Keratinocyte (primary cell): ENCODE measurements around the gene SIGLECL1. TPM values are rescaled to one million over a fixed set of nuclear protein-coding genes. Genes with fewer than 3 reads are reported as not detected.

Experiments used
- DNase-seq: peaks from one replicate; pipeline ENCODE4 v3.0.0-alpha.2; 2011; ENCODE audit warnings: low read depth, missing footprints, low spot score
- FAIRE-seq: peaks from 2 replicates; lab custom pipeline; 2011; peaks lifted over from hg19 to GRCh38; lab: Jason Lieb, UNC
- H2AFZ ChIP-seq: 2 replicates; pipeline ENCODE4 v1.6.0; 2012; ENCODE audit warnings: low read length, control low read depth, inconsistent platforms; ENCODE audit not compliant: control insufficient read depth
- H3K27ac ChIP-seq: 2 replicates; pipeline ENCODE4 v1.5.1; 2011; ENCODE audit warnings: low read length; ENCODE audit not compliant: control insufficient read depth, insufficient read depth
- H3K27me3 ChIP-seq: 3 replicates; pipeline ENCODE4 v1.6.0; 2011; ENCODE audit warnings: low read length; ENCODE audit not compliant: control insufficient read depth, insufficient read depth; ENCODE audit errors: extremely low read depth
- H3K36me3 ChIP-seq, 2 experiments: 2 replicates in 1 of 2; 3 replicates in 1 of 2; pipeline ENCODE4 v1.5.1; 2011; ENCODE audit warnings: low read length in 2 of 2, mild to moderate bottlenecking in 1 of 2; ENCODE audit not compliant: control insufficient read depth in 2 of 2, insufficient read depth in 2 of 2; ENCODE audit errors: extremely low read depth in 1 of 2
- H3K4me1 ChIP-seq: 3 replicates; pipeline ENCODE4 v1.5.1; 2011; ENCODE audit warnings: low read length; ENCODE audit not compliant: control insufficient read depth, insufficient read depth; ENCODE audit errors: extremely low read depth
- H3K4me2 ChIP-seq: 3 replicates; pipeline ENCODE4 v1.6.0; 2011; ENCODE audit warnings: low read depth, low read length; ENCODE audit not compliant: control insufficient read depth, insufficient read depth; ENCODE audit errors: extremely low read depth
- H3K4me3 ChIP-seq, 3 experiments: fragments of 200-600 bp in 1 of 3; sonication (generic) in 1 of 3; 2 replicates in 2 of 3; 3 replicates in 1 of 3; pipeline ENCODE4 v1.5.1; 2011 to 2016; ENCODE audit warnings: low read length in 3 of 3, mild to moderate bottlenecking in 3 of 3, control low read depth in 2 of 3, inconsistent platforms in 1 of 3, low read depth in 1 of 3, mixed read lengths in 1 of 3, mixed run types in 1 of 3, moderate library complexity in 1 of 3; ENCODE audit not compliant: control insufficient read depth in 2 of 3, insufficient read depth in 2 of 3; ENCODE audit errors: extremely low read depth in 1 of 3
- H3K79me2 ChIP-seq: 2 replicates; pipeline ENCODE4 v1.6.0; 2012; ENCODE audit warnings: low read length; ENCODE audit not compliant: control insufficient read depth, insufficient read depth
- H3K9ac ChIP-seq: 3 replicates; pipeline ENCODE4 v1.6.0; 2011; ENCODE audit warnings: low read length; ENCODE audit not compliant: control insufficient read depth, insufficient read depth; ENCODE audit errors: extremely low read depth
- H3K9me1 ChIP-seq: 3 replicates; pipeline ENCODE4 v1.6.0; 2011; ENCODE audit warnings: low read length; ENCODE audit not compliant: control insufficient read depth, insufficient read depth; ENCODE audit errors: extremely low read depth
- H3K9me3 ChIP-seq: 2 replicates; pipeline ENCODE4 v1.5.1; 2012; ENCODE audit warnings: low read depth, low read length; ENCODE audit not compliant: control insufficient read depth
- H4K20me1 ChIP-seq: 3 replicates; pipeline ENCODE4 v1.6.0; 2011; ENCODE audit warnings: low read length; ENCODE audit not compliant: control insufficient read depth, insufficient read depth; ENCODE audit errors: extremely low read depth
- CTCF ChIP-seq, 3 experiments: IDR thresholded peaks in 1 of 3; conservative IDR thresholded peaks in 1 of 3; optimal IDR thresholded peaks in 1 of 3; 2 replicates in 2 of 3; 3 replicates in 1 of 3; pipeline versions ENCODE3 to v1.5.1; 2011; ENCODE audit warnings: low read length in 3 of 3, mild to moderate bottlenecking in 3 of 3, moderate library complexity in 2 of 3, control low read depth in 1 of 3, inconsistent platforms in 1 of 3; ENCODE audit not compliant: insufficient read depth in 2 of 3; ENCODE audit errors: extremely low read depth in 1 of 3
- EZH2 ChIP-seq: IDR thresholded peaks from one replicate; pipeline ENCODE4 v1.6.1; 2012; ENCODE audit warnings: inconsistent platforms, mild to moderate bottlenecking, low read length, moderate library complexity
- dilution Hi-C: fragments of 300-500 bp; cut with MboI; formaldehyde crosslinking; loops from one replicate; pipeline ENCODE4 v1.7.0; 2020; ENCODE audit warnings: low sequenced_read_pairs; ENCODE audit not compliant: extremely low pct_ligation_motif_present
- polyA plus RNA-seq, 5 experiments: library from polyadenylated mRNA; depleted of rRNA in 3 of 5; stranded (reverse) in 3 of 5; stranded (forward) in 1 of 5; unstranded in 1 of 5; fragments of >200 nt; gene quantifications; 1 replicate in 1 of 5; 2 replicates in 3 of 5; 3 replicates in 1 of 5; pipeline versions ENCODE4 v1.2.1 to v1.2.3, GENCODE V29; 2011 to 2012; ENCODE audit warnings: missing spikeins in 2 of 5, low read depth in 1 of 5, low replicate concordance in 1 of 5

Gene SIGLECL1
- polyA plus RNA-seq, 1 donor (not counting 4 experiments of a cell fraction or from before 2014, with no cell fraction given) = not detected

- TF ChIP-seq CTCF (optimal IDR thresholded peaks at IDR 0.05 in 1 of 3, IDR thresholded peaks at IDR 0.05 in 1 of 3, conservative IDR thresholded peaks at IDR 0.05 in 1 of 3; ENCODE audit: extremely low read depth in 1 of 3, insufficient read depth in 2 of 3, low read length in 3 of 3) (no peak), EZH2 (no peak)
- no peaks in the 10 kb centered on the region for H3K36me3 ChIP-seq
- no peaks in the 10 kb centered on the region for H3K9me3 ChIP-seq
- DNase-seq (no peak), FAIRE-seq (no peak)
- H3K4me1 ChIP-seq = no peaks in the 10 kb centered on the region
- no peak overlapping the region for H3K27ac ChIP-seq
- no peak overlapping the region for H3K4me3 ChIP-seq
- no peaks in the 10 kb centered on the region for H3K27me3 ChIP-seq
- no peak overlapping the region for H3K9ac ChIP-seq
- no peaks in the 10 kb centered on the region for H4K20me1 ChIP-seq
- H3K4me2 ChIP-seq = no peak overlapping the region
- dilution Hi-C loops = no loop called here
- H3K79me2 ChIP-seq = no peaks in the 10 kb centered on the region
- no peaks in the 10 kb centered on the region for H3K9me1 ChIP-seq
- no peak overlapping the region for H2AFZ ChIP-seq
Measured at GRCh38 chr19:51289635-51290034, 38.8 kb downstream of the SIGLECL1 start.

- Histone ChIP-seq H3K4me3 (no peak overlapping the region), H3K9me3 (no peaks in the 10 kb centered on the region), H3K4me2 (no peak overlapping the region), H3K9me1 (no peaks in the 10 kb centered on the region), H3K9ac (no peak overlapping the region), H3K4me1 (no peaks in the 10 kb centered on the region), H3K27ac (no peak overlapping the region), H3K36me3 (no peaks in the 10 kb centered on the region), H2AFZ (no peak overlapping the region), H4K20me1 (no peaks in the 10 kb centered on the region), H3K27me3 (peaks cover 10% of the 10 kb centered on the region), H3K79me2 (no peaks in the 10 kb centered on the region)
- FAIRE-seq (no peak), DNase-seq (no peak)
- dilution Hi-C loops = no loop called here
- TF ChIP-seq CTCF (optimal IDR thresholded peaks at IDR 0.05 in 1 of 3, IDR thresholded peaks at IDR 0.05 in 1 of 3, conservative IDR thresholded peaks at IDR 0.05 in 1 of 3; ENCODE audit: extremely low read depth in 1 of 3, insufficient read depth in 2 of 3, low read length in 3 of 3) = no peak
- no peak for TF ChIP-seq EZH2
Measured at GRCh38 chr19:51292971-51293370, 42.1 kb downstream of the SIGLECL1 start.
